Activated CD4-positive, alpha-beta T cell treated with anti-CD3 and anti-CD28 coated beads for 4 hours (primary cell): ENCODE data around the gene ALLC.
A peak's percentile ranks its signal among the peaks of the same experiment; 100 is the strongest.

Source experiments
- DNase-seq, 2 donors: peaks; one replicate each; pipeline ENCODE4 v3.0.0-alpha.2; 2020

ALLC gene

GRCh38 chr2:3641841-3642421 is 16.1 kb upstream of the ALLC start:
- no peak for DNase-seq

- DNase-seq, result no peak
Measured at GRCh38 chr2:3642521-3643215, 15.3 kb upstream of the ALLC start.

GRCh38 chr2:3643371-3644245 is 14.4 kb upstream of the ALLC start:
- DNase-seq, result no peak

- DNase-seq, result no peak
Measured at GRCh38 chr2:3644246-3644525, 13.8 kb upstream of the ALLC start.

GRCh38 chr2:3644891-3645605 is 13.0 kb upstream of the ALLC start:
- no peak for DNase-seq

GRCh38 chr2:3645745-3646389 is 12.1 kb upstream of the ALLC start:
- DNase-seq, result no peak

- DNase-seq, result no peak
Measured at GRCh38 chr2:3646446-3646845, 11.6 kb upstream of the ALLC start.

- no peak for DNase-seq
Measured at GRCh38 chr2:3647246-3647645, 10.8 kb upstream of the ALLC start.

GRCh38 chr2:3647831-3648651 is 10.0 kb upstream of the ALLC start:
- DNase-seq, result no peak

- DNase-seq, result no peak
Measured at GRCh38 chr2:3648652-3649177, 9.3 kb upstream of the ALLC start.

GRCh38 chr2:3649581-3649980 is 8.4 kb upstream of the ALLC start:
- DNase-seq, result no peak

- no peak for DNase-seq
Measured at GRCh38 chr2:3650140-3650920, 7.7 kb upstream of the ALLC start.

- peak; percentile 29 to 49 for DNase-seq
Measured at GRCh38 chr2:3651691-3652648, 6.0 kb upstream of the ALLC start.

- no peak for DNase-seq
Measured at GRCh38 chr2:3652896-3653625, 4.9 kb upstream of the ALLC start.

GRCh38 chr2:3654011-3654410 is 4.0 kb upstream of the ALLC start:
- no peak for DNase-seq

GRCh38 chr2:3654531-3655225 is 3.3 kb upstream of the ALLC start:
- DNase-seq, result no peak

GRCh38 chr2:3655871-3656761 is 1.9 kb upstream of the ALLC start:
- DNase-seq, result no peak
